Ascending aorta (tissue), 2 donors: ENCODE measurements around the gene CACNA1H. TPM values are rescaled to one million over a fixed set of nuclear protein-coding genes. Genes with fewer than 3 reads are reported as not detected.
"Not testable (repeated sequence)": the region's sequence is repeated elsewhere in the genome, so short reads cannot be mapped to it uniquely, and the experiment has no call there.

Experiments used
- DNase-seq, 2 donors: peaks; one replicate each; pipeline ENCODE4 v3.0.0-alpha.2; 2019; ENCODE audit warnings: low spot score in 2 of 2
- H3K27ac ChIP-seq, 2 donors: fragments of 200-600 bp; sonication (generic); one replicate each; pipeline ENCODE4 v1.5.1; 2016 to 2017; ENCODE audit warnings: mild to moderate bottlenecking in 1 of 2
- H3K27me3 ChIP-seq: fragments of 200-600 bp; sonication (generic); one replicate; pipeline ENCODE4 v1.5.1; 2017
- H3K36me3 ChIP-seq, 2 donors: fragments of 200-600 bp; sonication (generic); one replicate each; pipeline ENCODE4 v1.5.1; 2016
- H3K4me1 ChIP-seq, 2 donors: fragments of 200-600 bp; sonication (generic); one replicate each; pipeline ENCODE4 v1.5.1; 2016 to 2017; ENCODE audit warnings: mild to moderate bottlenecking in 1 of 2
- H3K4me3 ChIP-seq, 2 donors: fragments of 200-600 bp; sonication (generic); one replicate each; pipeline ENCODE4 v1.5.1; 2016 to 2017; ENCODE audit warnings: mild to moderate bottlenecking in 1 of 2
- H3K9me3 ChIP-seq, 2 donors: fragments of 200-600 bp; sonication (generic); one replicate each; pipeline ENCODE4 v1.5.1; 2016
- CTCF ChIP-seq, 3 experiments: fragments of 200-600 bp in 2 of 3; fragments of 450-650 bp in 1 of 3; sonication (generic) in 2 of 3; IDR thresholded peaks; one replicate each; pipeline ENCODE4 v1.5.1; 2016 to 2019; ENCODE audit warnings: antibody characterized with exemption in 3 of 3, mild to moderate bottlenecking in 1 of 3, moderate library complexity in 1 of 3
- intact Hi-C: fragments of 100-400 bp; cut with DNase I; formaldehyde crosslinking; loops from one replicate; pipeline ENCODE4 v1.15.1; 2023
- total RNA-seq: library from RNA; depleted of rRNA; stranded (reverse); fragments of >200 nt; gene quantifications from one replicate; pipeline ENCODE4 v1.1.0, GENCODE V29; 2016

CACNA1H gene
- total RNA-seq, 1 donor from 2014 or later: 57.5 TPM

- intact Hi-C loops: loop anchor here (10.0 kb wide), 1 partner anchor 50 kb away; no protein-coding TSS in a partner anchor
- Histone ChIP-seq H3K27ac (no peak overlapping the region), H3K27me3 (no peaks in the 10 kb centered on the region), H3K9me3 (no peaks in the 10 kb centered on the region), H3K4me1 (no peaks in the 10 kb centered on the region), H3K36me3 (no peaks in the 10 kb centered on the region), H3K4me3 (no peak overlapping the region)
- no peak for DNase-seq
- TF ChIP-seq CTCF (IDR thresholded peaks at IDR 0.05): no peak
Measured at GRCh38 chr16:1264345-1265089, 111.6 kb downstream of the CACNA1H start.

- Histone ChIP-seq H3K27me3 (no peaks in the 10 kb centered on the region), H3K4me3 (no peak overlapping the region), H3K36me3 (no peaks in the 10 kb centered on the region), H3K27ac (no peak overlapping the region), H3K9me3 (no peaks in the 10 kb centered on the region), H3K4me1 (no peaks in the 10 kb centered on the region)
- DNase-seq: no peak
- intact Hi-C loops: loop anchor here (10.0 kb wide), 1 partner anchor 50 kb away; no protein-coding TSS in a partner anchor
- no peak for TF ChIP-seq CTCF (IDR thresholded peaks at IDR 0.05)
Measured at GRCh38 chr16:1265090-1265630, 112.3 kb downstream of the CACNA1H start.

GRCh38 chr16:1265826-1266225 is 112.9 kb downstream of the CACNA1H start:
- Histone ChIP-seq H3K27ac (no peak overlapping the region), H3K9me3 (no peaks in the 10 kb centered on the region), H3K36me3 (no peaks in the 10 kb centered on the region), H3K4me3 (no peak overlapping the region), H3K4me1 (no peaks in the 10 kb centered on the region), H3K27me3 (no peaks in the 10 kb centered on the region)
- TF ChIP-seq CTCF (IDR thresholded peaks at IDR 0.05): no peak
- intact Hi-C loops: loop anchor here (10.0 kb wide), 1 partner anchor 51 kb away; no protein-coding TSS in a partner anchor
- DNase-seq: no peak

- H3K27ac ChIP-seq, H3K9me3 ChIP-seq, H3K4me3 ChIP-seq, H3K36me3 ChIP-seq, DNase-seq, H3K27me3 ChIP-seq, H3K4me1 ChIP-seq: not testable (repeated sequence)
- intact Hi-C loops: loop anchor here (10.0 kb wide), 1 partner anchor 55 kb away; no protein-coding TSS in a partner anchor
Measured at GRCh38 chr16:1269418-1269817, 116.5 kb downstream of the CACNA1H start.

- no peaks in the 10 kb centered on the region for H3K27me3 ChIP-seq
- intact Hi-C loops: no loop called here
- H3K36me3 ChIP-seq: no peaks in the 10 kb centered on the region
- no peaks in the 10 kb centered on the region for H3K4me1 ChIP-seq
- no peaks in the 10 kb centered on the region for H3K9me3 ChIP-seq
- H3K4me3 ChIP-seq: no peak overlapping the region
- no peak for DNase-seq
- TF ChIP-seq CTCF (IDR thresholded peaks at IDR 0.05): no peak
- H3K27ac ChIP-seq: no peak overlapping the region
Measured at GRCh38 chr16:1271380-1271723, 118.4 kb downstream of the CACNA1H start.

Other genes starting within 250 kb of the CACNA1H start
- gene LMF1, start 182.1 kb upstream of the CACNA1H start, total RNA-seq: 26.9 TPM
- 18.9 TPM for gene SOX8, start 171.3 kb upstream of the CACNA1H start, total RNA-seq
- gene SSTR5, start 80.4 kb upstream of the CACNA1H start, total RNA-seq: not detected
- not detected for gene C1QTNF8, start 56.9 kb upstream of the CACNA1H start, total RNA-seq
- gene TPSG1, start 72.2 kb downstream of the CACNA1H start, total RNA-seq: not detected
- gene TPSB2, start 77.1 kb downstream of the CACNA1H start, total RNA-seq: not detected
- 6.7 TPM for gene TPSAB1, start 87.6 kb downstream of the CACNA1H start, total RNA-seq
- gene TPSD1, start 103.0 kb downstream of the CACNA1H start, total RNA-seq: 20.8 TPM
- gene UBE2I, start 156.5 kb downstream of the CACNA1H start, total RNA-seq: 141 TPM
- gene BAIAP3, start 180.5 kb downstream of the CACNA1H start, total RNA-seq: 0.64 TPM
- gene TSR3, start 198.8 kb downstream of the CACNA1H start, total RNA-seq: 143 TPM
- 86.6 TPM for gene GNPTG, start 198.8 kb downstream of the CACNA1H start, total RNA-seq